ENCODE data around the gene TLE3. TPM values are rescaled to one million over a fixed set of nuclear protein-coding genes. Genes with fewer than 3 reads are reported as not detected.
"Not testable (repeated sequence)": the region's sequence is repeated elsewhere in the genome, so short reads cannot be mapped to it uniquely, and the experiment has no call there.

TLE3 gene
- total and polyA plus RNA-seq, 7 donors: 16.8 to 82.0 (median 49.5) TPM

- no peak for DNase-seq
- intact Hi-C loops (cut with DNase I): no loop called here
- Histone ChIP-seq H3K36me3 (no peaks in the 10 kb centered on the region), H3K27me3 (no peaks in the 10 kb centered on the region), H3K27ac (peak overlapping the region in 3 of 4 donors; percentile 33 to 48 (median 44)), H3K4me1 (peaks cover 0 to 38% (median 28%) of the 10 kb centered on the region in 4 donors), H3K4me3 (peak overlapping the region in 2 of 4 donors; percentile 24 to 27), H3K9me3 (no peaks in the 10 kb centered on the region)
- TF ChIP-seq POLR2AphosphoS5 (IDR thresholded peaks at IDR 0.05) (no peak), EP300 (IDR thresholded peaks at IDR 0.05) (no peak), POLR2A (IDR thresholded peaks at IDR 0.05) (no peak), CTCF (IDR thresholded peaks at IDR 0.05) (no peak)
- WGBS, 2 donors: 24 to 33% methylated on average over 12 of the region's 12 CpGs
These were observed 43.0 kb upstream of the TLE3 start for GRCh38 chr15:70140543-70141375.

- peak overlapping the region in 2 of 4 donors; percentile 33 to 44 for H3K27ac ChIP-seq
- H3K4me3 ChIP-seq: no peak overlapping the region
- TF ChIP-seq POLR2AphosphoS5 (IDR thresholded peaks at IDR 0.05) (no peak), CTCF (IDR thresholded peaks at IDR 0.05) (no peak), EP300 (IDR thresholded peaks at IDR 0.05) (no peak)
- H3K4me1 ChIP-seq: peaks cover 0 to 38% (median 28%) of the 10 kb centered on the region in 4 donors
- H3K9me3 ChIP-seq: no peaks in the 10 kb centered on the region
- no peaks in the 10 kb centered on the region for H3K27me3 ChIP-seq
- no peaks in the 10 kb centered on the region for H3K36me3 ChIP-seq
- DNase-seq: no peak
- intact Hi-C loops (cut with DNase I): no loop called here
- 74 to 79% methylated on average over 5 of the region's 5 CpGs for WGBS, 2 donors
These were observed 42.4 kb upstream of the TLE3 start for GRCh38 chr15:70140025-70140542.

GRCh38 chr15:70137967-70138366 lies 40.2 kb upstream of the TLE3 start:
- no peaks in the 10 kb centered on the region for H3K36me3 ChIP-seq
- H3K27me3 ChIP-seq: no peaks in the 10 kb centered on the region
- TF ChIP-seq CTCF (IDR thresholded peaks at IDR 0.05) (no peak), POLR2AphosphoS5 (IDR thresholded peaks at IDR 0.05) (no peak), EP300 (IDR thresholded peaks at IDR 0.05) (no peak), POLR2A (IDR thresholded peaks at IDR 0.05) (no peak)
- no peak overlapping the region for H3K4me3 ChIP-seq
- intact Hi-C loops (cut with DNase I): no loop called here
- H3K4me1 ChIP-seq: peaks cover 0 to 39% (median 28%) of the 10 kb centered on the region in 4 donors
- H3K27ac ChIP-seq: no peak overlapping the region
- no peak for DNase-seq
- H3K9me3 ChIP-seq: no peaks in the 10 kb centered on the region
- 92 to 95% methylated on average over 4 of the region's 4 CpGs for WGBS, 2 donors

- intact Hi-C loops (cut with DNase I): not testable (repeated sequence)
These were observed 39.3 kb upstream of the TLE3 start for GRCh38 chr15:70137021-70137420.

GRCh38 chr15:70133781-70134421 lies 36.2 kb upstream of the TLE3 start:
- no peak for DNase-seq
- Histone ChIP-seq H3K4me1 (peaks cover 0 to 13% (median 8%) of the 10 kb centered on the region in 4 donors), H3K4me3 (no peak overlapping the region), H3K27ac (no peak overlapping the region), H3K9me3 (no peaks in the 10 kb centered on the region), H3K27me3 (no peaks in the 10 kb centered on the region), H3K36me3 (no peaks in the 10 kb centered on the region)
- TF ChIP-seq EP300 (IDR thresholded peaks at IDR 0.05) (no peak), CTCF (IDR thresholded peaks at IDR 0.05) (no peak), POLR2AphosphoS5 (IDR thresholded peaks at IDR 0.05) (no peak)
- intact Hi-C loops (cut with DNase I): no loop called here
- 68 to 90% methylated on average over 7 of the region's 7 CpGs for WGBS, 2 donors

More at GRCh38 chr15:70137021-70137420, 39.3 kb upstream of the TLE3 start:
- peaks cover 0 to 39% (median 26%) of the 10 kb centered on the region in 4 donors for H3K4me1 ChIP-seq
- H3K36me3 ChIP-seq, H3K4me3 ChIP-seq, DNase-seq, H3K9me3 ChIP-seq, H3K27ac ChIP-seq, H3K27me3 ChIP-seq: not testable (repeated sequence)
- WGBS, 2 donors: 87 to 100% methylated on average over 1 of the region's 1 CpG
